Measurements from ENCODE around the gene IGSF6.
A peak's percentile ranks its signal among the peaks of the same experiment; 100 is the strongest.

Gene IGSF6

DNA sequence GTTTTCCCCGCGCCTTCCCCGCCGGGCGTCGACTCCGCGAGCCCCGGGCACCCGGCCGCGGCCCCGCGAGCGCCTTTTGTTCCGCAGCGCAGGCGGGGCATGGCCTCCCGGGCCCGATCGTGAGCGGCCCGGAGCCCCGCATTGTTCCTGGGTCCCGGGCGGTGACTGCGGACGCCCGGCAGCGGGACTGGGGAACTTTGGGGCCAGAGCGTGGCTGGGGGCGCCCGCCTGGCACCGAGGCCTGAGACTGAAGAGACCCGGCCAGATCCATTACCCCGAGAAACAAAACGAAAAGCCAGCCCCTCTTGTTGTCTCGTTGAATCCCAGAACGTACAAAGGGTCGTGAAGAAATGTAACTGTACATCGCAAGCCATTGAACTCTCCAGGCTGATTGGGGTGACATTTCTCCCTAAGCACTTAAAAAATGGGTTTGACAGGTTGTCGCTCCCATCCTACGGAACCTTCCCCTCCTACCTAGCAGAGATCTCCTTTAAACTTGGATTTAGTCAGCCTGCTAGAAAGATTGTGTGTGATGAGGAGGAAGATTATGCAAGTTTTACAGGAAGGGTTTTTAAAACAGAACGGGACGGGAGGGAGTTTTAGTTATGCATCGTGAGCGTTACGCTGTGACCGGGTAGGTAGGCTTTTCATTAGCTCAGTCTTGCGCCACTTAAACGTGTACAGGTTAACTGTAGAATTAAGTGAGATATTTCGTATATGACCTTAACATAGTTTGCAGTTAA lies 52.2 kb downstream of the IGSF6 start:
- DNase-seq (ENCODE audit: low read depth in 2 of 2): no peak

DNA sequence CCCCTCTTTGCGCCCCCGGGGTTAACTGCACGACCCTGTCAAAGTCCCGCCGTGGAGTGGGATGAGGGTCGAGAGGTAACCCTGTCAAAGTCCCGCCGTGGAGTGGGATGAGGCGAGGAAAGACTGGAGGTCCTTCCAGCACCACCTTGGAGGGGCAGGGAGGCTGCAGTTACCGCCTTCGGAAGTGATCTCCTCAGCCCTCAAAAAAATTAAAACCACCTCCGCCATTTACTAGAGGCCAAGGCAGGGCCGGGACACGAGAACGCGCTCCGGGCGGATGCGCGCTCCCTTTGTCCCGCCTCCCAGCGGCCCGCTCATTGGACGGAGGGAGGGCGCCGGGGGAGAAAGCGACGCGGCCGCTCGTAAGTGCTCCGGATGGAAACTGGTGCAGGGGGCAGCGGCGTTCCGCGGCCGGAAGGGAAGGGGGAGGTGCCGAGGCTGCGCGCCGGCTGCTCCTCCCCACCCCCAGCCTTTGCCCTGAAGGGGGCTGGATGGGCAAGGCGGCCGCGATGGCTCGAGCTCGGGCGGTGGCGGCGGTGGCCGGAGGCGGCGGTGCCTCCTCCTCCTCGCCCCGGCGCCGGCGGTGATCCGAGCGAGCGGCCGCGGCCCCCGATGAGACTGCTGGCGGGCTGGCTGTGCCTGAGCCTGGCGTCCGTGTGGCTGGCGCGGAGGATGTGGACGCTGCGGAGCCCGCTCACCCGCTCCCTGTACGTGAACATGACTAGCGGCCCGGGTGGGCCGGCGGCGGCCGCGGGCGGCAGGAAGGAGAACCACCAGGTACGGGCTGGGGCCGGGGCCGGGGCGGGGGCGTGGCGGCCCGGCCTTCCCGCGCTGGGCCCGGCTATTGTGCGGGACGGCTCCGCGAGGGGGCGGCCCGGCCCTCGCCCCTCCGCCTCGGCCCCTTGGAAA lies 53.0 kb downstream of the IGSF6 start, which contains the start of gene METTL9:
METTL9 (plus strand) TSS at position 456 of the 909 bp plus-strand sequence; CDS start at position 613, 157 bp downstream.
- DNase-seq (ENCODE audit: low read depth in 2 of 2): peak; percentile 85 to 90

DNA sequence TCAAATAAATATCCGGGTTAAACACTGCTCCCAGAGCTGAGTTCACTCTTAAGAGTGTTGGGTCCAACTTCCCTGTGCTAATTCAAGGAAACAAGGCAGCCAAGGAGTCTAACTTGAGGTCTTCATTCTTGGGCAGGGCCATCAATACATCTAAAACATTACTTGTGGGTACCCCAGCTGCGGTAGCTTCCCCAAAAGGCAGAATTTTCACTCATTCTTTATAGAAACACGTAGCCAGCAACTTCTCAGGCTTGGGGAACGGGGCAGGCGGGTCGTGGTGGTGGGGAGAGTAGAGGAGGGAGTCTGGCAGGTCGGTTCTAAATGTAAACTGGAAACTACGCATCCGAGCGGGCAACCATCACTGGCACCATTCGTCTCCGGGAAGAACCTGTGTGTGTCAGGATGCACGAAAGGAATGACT lies 53.7 kb downstream of the IGSF6 start:
- no peak for DNase-seq (ENCODE audit: low read depth in 2 of 2)

DNA sequence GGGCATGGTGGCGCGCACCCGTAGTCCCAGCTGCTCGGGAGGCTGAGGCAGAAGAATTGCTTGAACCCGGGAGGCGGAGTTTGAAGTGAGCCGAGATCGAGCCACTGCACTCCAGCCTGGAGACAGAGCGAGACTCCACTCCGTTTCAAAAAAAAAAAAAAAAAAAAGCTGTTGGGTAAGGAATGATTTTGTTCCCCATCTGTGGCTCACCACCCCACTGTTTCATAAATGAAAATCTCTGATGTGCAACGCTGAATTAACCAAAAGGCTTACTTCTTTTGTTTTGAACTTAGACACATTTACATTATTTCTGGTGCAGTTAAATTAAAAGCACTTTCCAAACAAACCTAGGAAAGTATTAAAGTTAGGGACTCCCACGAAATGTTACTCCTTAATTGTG lies 54.2 kb downstream of the IGSF6 start:
- DNase-seq (ENCODE audit: low read depth in 2 of 2): no peak

DNA sequence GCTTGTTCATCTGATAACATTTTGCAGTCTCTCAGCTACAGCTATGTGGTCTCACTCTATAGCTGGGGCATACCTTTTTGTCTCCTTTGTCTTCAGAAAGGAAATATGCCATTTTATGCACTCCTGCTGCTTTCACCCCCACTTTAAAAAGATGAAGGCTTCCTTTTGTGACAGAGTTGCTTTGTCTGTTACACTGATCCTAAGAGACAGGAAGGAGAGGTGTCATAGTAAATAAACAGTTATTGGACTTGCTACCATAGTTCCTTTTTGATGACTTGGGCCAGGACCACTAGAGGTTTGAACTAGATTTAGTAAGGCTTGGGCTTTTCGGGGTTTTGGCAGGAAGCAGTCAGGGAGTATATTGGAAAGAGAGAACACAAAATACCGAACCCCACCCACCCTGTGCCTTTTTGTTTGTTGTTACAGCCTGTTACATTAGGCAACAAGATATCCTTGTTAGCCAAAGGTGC lies 54.8 kb downstream of the IGSF6 start:
- no peak for DNase-seq (ENCODE audit: low read depth in 2 of 2)

DNA sequence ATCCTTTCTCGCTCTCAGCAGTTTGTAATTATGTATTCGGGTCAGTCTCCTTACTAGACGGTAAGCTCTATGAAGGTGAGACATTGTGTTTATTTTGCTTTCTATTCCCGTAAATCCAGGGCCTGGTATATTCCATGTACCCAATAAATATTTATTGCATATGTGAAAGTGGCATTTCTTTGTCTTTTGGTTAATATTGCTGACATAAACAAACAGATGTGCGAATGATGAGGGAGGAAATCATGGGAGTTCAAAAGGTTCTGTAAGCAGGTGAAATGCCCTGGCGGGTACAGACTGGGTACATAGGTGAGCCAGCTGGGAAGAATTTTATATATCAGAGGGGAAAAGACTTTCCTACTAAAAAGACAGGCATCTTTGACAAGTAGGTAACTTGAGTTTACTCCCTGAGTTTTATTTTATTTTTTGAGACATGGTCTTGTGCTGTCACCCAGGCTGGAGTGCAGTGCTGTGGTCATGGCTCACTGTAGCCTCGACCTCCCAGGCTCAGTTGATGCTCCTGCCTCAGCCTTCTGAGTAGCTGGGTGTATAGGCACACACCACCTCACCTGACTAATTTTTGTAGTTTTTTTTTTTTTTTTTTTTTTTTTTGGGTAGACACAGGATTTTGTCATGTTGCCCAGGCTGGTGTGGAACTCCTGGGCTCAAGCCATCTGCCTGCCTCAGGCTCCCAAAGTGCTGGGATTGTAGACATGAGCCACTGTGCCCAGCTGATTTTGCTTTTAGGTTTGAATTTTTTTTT lies 58.7 kb downstream of the IGSF6 start:
- no peak for DNase-seq (ENCODE audit: low read depth in 2 of 2)

DNA sequence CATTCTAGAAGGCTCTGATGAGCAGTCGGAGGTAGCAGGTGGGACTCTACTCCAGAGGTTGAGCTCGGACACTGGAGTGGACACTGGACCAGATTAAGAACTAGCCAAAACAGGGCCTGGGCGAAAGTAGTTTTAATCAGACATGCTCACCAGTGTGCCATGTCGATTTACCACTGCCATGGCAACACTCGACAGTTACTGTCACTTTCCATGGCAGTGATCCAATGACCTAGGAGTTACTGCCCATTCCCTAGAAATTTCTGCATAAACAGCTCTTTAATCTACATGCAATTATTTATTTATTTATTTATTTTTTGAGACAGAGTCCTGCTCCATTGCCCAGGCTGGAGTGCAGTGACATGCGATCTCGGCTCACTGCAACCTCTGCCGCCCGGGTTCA lies 60.2 kb downstream of the IGSF6 start:
- no peak for DNase-seq (ENCODE audit: low read depth in 2 of 2)

DNA sequence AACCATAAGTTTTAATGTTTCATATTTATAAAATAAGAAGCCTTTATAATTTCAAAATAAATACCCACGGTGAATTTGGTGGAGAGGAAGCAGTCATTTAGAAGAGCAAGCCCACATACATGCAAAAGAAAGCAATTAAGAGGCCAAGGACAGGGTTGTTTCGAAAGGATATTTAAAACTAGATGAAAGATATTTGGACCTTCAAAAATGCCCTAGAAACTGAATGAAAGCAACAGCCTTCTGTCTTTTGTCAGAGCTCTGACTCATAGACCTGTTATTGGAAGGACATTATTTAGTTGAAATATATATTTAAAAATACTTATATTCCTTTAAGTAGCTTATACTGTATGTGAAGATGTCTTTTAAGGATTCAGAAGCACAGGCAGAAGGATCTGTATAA lies 61.6 kb downstream of the IGSF6 start:
- no peak for DNase-seq (ENCODE audit: low read depth in 2 of 2)

DNA sequence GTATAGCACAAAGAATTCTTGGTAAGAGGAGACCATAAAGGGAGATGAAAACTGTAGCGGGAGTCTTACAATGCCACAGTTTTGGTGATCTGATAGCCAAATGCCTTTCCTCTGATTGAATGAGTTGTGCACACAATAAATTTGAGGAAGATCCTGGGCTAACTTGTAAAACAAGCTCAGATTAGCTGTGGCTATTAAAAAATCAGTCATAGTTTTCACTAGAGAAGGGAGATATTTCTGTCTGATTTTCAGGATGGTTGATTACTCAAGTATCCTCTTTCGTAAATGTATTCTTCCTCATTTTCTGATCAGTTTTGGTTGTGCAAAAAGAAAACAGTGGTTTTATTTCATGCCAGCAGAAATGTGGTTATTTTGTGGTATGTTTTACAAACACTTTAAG lies 62.1 kb downstream of the IGSF6 start:
- DNase-seq (ENCODE audit: low read depth in 2 of 2): no peak

DNA sequence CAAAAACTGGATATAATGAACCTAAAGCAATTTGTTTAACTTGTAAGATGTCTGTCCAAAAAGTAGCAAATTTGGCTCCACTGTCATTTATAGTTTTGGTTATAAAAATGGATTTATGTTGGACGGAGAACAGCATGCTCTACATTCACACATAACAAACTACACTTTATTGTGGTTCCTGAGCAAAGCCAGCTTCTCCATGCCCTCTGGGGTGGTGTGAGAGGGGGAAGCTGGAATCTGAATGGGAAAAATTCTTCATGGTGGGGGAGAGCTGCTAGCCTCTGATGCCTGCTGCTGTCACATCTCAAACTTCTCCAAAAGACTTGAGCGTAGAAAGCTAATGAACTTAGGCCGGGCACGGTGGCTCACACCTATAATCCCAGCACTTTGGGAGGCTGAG lies 62.9 kb downstream of the IGSF6 start:
- DNase-seq (ENCODE audit: low read depth in 2 of 2): no peak

Data from activated CD8-positive, alpha-beta memory T cell treated with anti-CD3 and anti-CD28 coated beads for 4 hours (primary cell).